GM13976 (cell line): ENCODE data around the gene PIP5K1B.

Source experiments
- DNase-seq: peaks from one replicate; pipeline ENCODE4 v3.0.0; 2012; ENCODE audit warnings: low spot score
- in situ Hi-C: fragments of 300-500 bp; cut with MboI; formaldehyde crosslinking; loops from one replicate; pipeline ENCODE4 v1.12.0; 2022; ENCODE audit warnings: low sequenced_read_pairs, mixed read lengths, inconsistent platforms; ENCODE audit not compliant: unreplicated experiment
- TF ChIP-seq, protein P1 (sequence below): IDR thresholded peaks from 2 replicates; pipeline ENCODE4 v1.5.1; 2012; ENCODE audit warnings: borderline replicate concordance, mild to moderate bottlenecking; ENCODE audit not compliant: insufficient read depth; ENCODE audit errors: extremely low read depth, missing control alignments, control extremely low read depth

PIP5K1B gene

DNA sequence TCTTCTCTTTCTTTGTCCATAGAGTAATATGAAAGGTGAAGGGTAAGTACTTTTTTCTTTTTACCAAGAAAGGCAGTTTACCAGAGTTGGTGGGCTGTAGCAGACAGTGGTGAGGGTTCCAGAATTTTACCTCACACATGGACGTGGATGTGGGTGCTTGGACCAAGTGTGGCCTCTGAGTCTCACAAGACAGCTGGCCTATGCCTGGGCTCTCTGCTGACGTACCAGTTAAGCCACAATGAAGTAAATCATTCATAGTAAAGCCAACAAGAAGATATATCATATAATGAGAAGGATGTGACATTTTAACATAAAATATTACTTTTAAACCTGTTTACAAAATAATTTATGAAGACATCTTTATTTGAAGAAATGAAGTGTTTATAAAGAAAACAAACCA is 202.9 kb downstream of the PIP5K1B start:
- no peak for DNase-seq
- in situ Hi-C loops = no loop called here
- TF ChIP-seq, protein P1, sequence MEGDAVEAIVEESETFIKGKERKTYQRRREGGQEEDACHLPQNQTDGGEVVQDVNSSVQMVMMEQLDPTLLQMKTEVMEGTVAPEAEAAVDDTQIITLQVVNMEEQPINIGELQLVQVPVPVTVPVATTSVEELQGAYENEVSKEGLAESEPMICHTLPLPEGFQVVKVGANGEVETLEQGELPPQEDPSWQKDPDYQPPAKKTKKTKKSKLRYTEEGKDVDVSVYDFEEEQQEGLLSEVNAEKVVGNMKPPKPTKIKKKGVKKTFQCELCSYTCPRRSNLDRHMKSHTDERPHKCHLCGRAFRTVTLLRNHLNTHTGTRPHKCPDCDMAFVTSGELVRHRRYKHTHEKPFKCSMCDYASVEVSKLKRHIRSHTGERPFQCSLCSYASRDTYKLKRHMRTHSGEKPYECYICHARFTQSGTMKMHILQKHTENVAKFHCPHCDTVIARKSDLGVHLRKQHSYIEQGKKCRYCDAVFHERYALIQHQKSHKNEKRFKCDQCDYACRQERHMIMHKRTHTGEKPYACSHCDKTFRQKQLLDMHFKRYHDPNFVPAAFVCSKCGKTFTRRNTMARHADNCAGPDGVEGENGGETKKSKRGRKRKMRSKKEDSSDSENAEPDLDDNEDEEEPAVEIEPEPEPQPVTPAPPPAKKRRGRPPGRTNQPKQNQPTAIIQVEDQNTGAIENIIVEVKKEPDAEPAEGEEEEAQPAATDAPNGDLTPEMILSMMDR = no peak

DNA sequence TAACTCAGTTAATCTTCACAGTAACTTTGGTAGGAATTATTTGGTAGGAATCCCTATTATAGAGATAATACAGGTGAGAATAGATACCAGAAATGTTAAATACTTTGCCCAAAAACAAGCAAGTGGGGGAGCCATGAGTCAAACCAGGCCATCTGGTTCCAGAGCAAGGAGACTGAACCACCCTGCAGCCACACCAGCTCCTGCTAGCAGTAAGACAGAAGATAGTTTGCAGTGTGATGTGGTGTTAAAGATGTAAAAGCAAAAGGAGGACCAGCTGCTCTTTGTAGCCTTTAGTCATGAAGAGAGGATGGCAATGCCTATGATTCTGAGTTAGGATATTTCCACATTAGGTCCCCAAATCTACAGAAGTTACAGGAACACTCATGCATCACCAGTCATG is 207.5 kb downstream of the PIP5K1B start:
- in situ Hi-C loops = no loop called here
- TF ChIP-seq, protein P1 = no peak
- DNase-seq = no peak

DNA sequence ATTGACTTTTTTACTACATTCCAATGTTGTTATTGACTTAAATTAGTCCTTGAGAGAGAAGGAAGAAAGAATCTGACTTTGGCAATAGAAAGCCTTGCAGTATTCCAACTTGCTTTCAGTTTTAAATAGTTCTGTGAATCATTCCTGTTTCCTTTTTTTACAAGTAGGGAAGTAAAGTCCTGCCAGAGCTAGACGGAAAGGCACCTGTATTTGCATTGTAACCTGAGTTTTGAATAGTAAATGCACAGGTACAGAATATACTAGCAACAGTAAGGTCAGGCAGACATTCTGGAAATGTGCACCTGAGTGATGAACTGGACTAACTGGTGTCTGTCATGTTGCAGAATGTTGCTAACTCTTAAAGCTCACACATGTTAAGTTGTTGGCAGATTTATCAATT is 208.0 kb downstream of the PIP5K1B start:
- in situ Hi-C loops = no loop called here
- no peak for DNase-seq
- TF ChIP-seq, protein P1 = no peak

DNA sequence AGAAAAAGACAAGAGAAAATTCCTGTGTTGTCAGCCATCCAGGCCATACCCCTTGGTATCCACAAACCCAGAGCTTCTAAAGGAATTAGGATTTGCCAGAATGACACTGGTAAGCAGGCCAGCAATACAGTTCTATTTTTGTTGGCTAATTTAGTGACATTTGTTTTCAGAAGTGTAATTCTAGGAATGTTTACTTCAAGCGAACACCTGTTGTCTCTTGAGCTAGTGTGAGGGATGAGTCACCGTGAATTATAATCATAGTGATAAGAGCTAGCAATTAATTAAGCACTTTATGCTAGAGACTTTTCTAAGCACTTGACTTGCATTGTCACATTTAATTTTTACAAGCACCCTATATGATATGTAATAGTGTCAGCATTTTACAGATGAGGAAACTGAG is 209.7 kb downstream of the PIP5K1B start:
- DNase-seq = no peak
- in situ Hi-C loops = no loop called here
- TF ChIP-seq, protein P1 = no peak

DNA sequence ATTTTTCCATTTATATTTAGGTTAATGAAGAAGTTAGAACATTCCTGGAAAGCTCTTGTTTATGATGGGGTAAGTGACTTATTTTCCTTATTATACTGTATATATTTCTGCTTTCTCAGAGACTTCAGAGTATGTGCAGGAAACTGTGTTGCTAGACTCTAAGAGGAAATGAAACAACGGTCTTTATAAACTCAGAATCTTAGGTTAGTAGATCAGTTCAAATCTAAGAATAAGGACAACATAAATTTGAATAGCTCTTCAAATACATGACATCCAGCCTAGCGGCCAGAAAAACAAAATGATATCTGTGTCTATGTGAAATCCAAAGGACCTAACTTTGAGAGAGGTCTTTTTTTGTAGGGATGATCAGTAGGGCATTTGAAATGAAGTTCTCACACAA is 214.6 kb downstream of the PIP5K1B start:
- TF ChIP-seq, protein P1 = no peak
- peak; percentile 29 for DNase-seq
- in situ Hi-C loops = no loop called here

DNA sequence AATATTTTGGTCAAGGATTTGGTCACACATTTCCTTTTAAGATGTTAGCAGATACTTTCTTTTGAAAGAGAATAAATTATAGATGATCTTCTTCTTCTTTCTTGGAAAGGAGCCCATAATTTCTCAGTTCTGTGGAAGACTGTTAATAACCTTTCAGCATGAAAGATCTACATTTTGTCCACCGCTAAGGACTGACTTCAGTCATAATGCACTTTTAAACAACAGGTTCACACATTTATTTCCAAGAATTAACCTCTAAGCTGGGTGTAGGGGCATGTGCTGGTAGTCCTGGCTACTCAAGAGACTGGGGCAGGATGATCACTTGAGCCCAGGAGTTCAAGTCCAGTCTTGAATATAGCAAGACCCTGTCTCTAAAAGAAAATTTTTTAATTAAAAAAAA is 215.9 kb downstream of the PIP5K1B start:
- TF ChIP-seq, protein P1 = no peak
- no peak for DNase-seq
- in situ Hi-C loops = no loop called here

DNA sequence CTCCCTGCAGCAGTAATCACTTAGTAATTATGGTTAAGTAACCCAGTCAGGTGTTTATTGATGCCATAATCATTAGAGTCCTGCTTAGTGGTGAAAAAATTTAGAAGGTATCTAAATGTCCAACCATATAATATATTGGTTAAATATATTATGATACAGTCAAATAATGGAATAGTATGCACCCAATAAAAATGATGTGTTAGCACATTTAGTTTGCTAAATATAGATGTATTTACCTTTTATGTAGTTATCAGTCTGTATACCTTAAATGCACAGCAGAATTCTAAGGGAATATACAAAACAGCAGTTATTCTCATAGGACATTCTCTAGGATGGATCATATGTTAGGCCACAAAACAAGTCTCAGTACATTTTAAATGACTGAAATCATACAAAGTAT is 218.4 kb downstream of the PIP5K1B start:
- TF ChIP-seq, protein P1 = no peak
- in situ Hi-C loops = no loop called here
- no peak for DNase-seq
